HG02938 (cell line): Measurements from ENCODE around the gene PAXX.

Experiments
- ATAC-seq: cut with Tn5 transposase; IDR thresholded peaks from one replicate; pipeline ENCODE4 v1.9.1; 2021; ENCODE audit warnings: mild to moderate bottlenecking, moderate library complexity; ENCODE audit not compliant: unreplicated experiment

The PAXX gene

DNA sequence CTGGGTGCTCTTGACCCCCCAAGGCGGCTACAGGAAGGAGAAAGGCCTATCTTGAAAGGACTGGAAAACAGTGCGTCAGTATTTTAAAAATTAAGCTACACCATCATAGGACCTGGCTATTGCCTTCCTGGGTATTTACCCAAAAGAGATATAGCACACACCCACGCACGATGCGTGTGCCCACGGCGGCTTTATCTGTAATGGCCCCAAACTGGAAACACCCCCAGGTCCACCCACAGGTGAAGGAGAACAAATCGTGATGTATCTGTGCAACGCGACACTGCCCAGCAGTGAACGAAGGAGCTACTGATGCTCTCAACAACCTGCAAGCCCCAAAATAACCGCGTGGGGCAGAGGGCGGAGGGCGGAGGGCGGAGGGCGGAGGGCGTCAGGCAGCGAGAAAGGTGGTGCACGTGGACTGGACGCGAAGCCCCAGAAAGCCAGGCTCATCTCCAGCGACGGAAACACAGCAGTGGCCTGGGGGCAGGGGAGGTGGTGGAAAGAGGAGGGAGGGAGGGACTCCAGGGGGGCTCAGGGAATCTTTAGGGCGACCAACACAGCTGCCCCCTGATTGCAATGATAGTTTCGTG lies 27.3 kb upstream of the PAXX start:
- no peak for ATAC-seq

DNA sequence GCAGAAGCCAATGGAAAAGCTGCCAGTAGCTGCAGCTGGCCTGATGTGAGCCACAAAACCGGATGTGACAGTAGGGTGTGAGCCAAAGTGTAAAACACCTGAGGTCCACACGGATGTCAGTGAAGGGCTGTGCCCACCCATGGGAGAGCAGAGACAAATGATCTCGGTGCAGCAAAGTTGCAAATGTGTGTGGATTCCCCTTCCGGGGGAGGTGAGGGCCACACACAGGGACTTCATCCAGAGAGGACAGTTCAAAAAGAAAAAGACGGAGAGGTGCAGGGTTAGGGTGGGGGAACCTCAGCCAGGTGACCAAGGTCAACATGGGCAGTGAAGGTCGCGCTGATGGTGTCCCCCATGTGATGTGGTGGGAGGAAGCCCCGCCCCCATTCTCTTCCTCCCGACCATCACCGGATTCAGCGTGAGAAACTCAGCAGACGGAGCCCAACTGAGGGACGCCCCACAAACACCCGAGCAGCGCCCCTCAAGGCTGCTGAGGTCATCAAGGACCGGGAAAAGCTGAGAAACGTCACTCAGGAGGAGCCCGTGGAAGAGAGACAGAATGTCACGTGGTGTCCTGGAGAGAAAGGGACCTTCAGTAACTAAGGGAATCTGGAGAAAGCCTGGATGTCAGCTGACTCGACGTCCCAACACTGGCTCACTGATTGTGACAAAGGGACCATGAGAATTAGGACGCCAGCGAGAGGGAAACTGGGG lies 26.3 kb upstream of the PAXX start:
- ATAC-seq: no peak

DNA sequence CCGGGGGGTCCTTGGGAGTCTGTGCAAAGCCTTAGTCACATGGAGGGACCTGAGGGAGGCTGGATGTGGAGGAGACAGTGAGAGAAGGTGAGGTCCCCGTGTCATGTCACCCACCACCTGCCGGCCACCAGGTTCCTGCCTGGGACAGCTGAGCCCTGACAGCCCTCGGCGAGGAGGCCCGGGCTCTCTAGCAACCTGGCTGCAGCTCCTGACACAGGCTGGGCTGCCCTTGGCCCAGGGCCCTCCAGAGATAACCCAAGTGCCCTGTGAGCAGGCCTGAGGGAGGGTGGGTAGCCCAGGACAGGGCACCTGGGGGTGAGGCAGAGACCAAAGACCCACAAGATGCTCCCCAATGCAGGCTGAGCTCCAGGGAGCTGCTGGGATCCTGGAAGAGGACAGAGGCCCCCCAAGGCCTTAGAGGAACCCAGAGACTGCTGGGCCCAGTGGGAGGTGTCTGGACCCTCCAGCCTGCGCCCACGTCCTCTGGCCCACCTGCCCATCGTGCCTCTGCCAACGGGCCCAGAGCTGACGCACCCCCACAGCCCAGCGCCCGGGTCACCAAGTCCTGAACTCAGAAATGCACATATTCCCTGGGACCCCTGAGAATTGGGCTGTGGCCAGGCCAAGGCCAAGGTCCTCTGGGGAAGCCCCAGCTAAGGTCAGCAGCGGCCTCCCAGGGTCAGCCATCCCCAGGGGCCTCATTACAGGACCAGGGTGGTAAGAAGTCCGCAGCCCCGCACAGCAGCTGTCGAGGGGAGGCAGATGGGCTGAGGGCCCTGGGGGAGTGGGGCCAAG lies 23.7 kb upstream of the PAXX start:
- ATAC-seq: no peak

DNA sequence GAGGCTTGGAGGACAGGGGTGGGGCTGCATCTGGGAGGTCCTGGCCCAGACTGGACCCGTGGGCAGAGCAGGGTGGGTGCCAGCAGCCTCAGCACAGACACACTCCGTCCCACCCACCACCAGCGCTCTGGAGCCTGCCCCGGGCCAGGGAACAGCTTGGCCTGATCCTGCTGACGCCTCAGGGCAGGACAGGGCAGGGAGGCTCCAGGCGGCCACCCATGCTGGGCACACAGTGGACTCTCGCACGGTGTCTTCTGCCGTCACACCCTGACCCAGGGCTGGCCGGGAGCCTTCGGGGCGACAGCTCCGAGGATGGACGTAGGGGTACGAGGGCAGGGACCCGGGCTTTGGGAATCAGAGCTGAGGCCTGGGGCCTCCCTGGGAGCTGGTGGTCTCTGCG lies 23.1 kb upstream of the PAXX start:
- ATAC-seq: no peak

DNA sequence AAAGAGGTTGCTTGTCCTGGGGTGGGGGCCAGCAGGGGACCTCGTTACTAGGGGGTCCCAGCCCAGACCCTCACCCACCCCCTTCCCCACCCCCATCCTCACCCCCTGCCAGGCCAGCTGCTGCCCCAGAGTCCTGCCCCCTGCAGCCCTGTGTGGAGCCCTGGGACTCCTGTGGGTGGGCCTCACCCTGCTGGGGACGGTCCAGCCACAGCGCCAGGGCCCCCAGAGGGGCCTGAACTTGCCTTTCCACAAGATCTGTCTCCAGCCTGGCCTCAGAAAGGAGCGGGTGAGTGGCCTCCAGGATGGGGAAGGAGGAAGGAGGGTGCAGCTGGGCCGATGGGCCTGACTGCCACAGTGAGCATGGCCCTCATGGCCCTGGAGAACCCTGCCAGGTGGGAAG lies 22.4 kb upstream of the PAXX start:
- no peak for ATAC-seq

DNA sequence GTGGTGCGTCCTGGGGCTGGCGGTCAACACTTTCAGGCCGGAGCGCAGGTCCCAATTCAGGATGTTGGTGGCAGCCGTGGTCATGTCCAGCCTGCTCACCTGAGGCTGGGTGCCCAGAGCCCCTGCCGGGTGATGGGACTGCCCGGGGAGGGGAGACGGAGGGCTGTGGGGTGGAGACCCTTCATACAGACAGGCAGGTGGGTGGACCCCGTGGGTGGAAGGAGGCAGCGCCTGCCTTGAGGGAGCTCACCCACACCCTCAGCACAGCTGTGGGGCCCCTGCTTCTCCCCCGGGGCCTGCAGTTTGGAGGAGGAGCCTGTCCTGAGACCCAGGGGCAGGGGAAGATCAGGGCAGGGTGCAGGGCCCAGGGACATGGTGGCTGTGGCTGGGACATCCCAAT lies 21.9 kb upstream of the PAXX start:
- ATAC-seq: no peak

GRCh38 chr9:136971746-136972145 lies 20.5 kb upstream of the PAXX start:
- ATAC-seq: no peak

- ATAC-seq: no peak
These were observed 19.9 kb upstream of the PAXX start for GRCh38 chr9:136972335-136972734.

DNA sequence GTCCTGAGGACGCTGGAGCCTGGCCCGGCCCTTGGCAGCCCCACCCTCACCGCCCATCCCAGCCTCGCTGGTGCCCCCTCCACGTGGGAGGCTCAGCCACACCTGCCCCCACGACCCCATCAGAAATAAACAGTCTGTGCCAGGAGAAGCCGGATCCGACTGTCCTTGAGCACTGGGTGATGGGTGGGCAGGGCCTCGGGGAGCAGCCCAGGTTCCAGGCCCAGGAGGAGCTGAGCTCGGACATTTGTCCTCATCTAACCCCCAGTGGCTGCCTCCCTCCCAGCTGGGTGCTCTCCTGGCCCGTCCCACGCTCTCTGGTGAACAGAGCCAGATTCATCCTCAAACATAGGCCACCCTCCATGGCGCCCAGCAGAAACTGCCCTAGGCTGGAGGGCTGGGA lies 19.5 kb upstream of the PAXX start:
- no peak for ATAC-seq

DNA sequence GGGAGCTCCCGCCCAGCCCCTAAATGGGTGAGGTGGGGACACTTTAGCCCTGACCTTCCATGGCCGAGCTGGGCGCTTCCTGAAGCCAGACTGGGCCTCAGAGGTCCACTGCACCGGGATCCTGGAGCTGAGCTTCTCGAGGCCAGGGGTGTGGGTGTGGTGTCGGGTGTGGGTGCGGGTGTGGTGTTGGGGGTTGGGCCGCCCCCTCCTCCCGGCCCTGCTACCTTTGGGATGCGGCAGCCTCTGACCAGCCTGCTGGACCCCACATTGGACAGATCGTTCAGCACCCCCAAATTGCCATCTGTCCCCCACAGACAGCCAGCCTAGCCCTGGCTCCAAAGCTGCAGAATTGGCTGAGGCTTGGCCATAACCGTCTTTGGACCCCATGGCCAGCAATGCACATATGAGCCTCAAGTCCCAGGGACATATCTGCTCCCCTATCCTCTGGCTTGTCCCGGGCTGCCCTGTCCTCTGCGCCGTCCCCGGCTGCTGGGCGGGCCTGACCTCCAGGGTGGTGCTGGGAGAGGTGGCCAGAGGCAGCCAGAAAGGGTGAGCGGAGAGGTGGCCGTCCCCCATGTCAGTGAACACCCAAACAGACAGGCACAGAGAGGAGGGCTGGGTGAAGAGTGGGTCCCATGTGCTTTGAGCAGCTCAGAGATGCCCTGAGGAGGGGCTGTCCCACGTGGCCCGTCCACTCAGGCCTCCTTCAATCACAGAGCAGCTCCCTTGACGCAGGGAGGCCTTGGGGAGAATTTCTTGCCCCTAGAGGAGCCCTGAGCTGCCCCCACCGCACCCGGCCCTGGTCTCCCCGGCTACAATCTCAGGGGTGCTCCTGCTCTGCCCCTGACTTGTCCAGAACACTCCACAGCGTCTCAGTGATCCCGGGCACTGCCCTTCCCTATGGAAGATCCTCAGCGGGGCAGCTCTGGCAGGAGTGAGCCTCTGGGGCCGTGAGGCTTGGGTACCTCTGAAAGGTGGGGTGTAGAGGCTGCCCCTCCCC lies 18.3 kb upstream of the PAXX start:
- ATAC-seq: no peak

- ATAC-seq: no peak
These were observed 17.2 kb upstream of the PAXX start for GRCh38 chr9:136974817-136975535.

- ATAC-seq: no peak
These were observed 16.6 kb upstream of the PAXX start for GRCh38 chr9:136975644-136976043.

- ATAC-seq: no peak
These were observed 15.0 kb upstream of the PAXX start, which contains the start of gene PTGDS for GRCh38 chr9:136977223-136977622. PTGDS (plus strand) TSS chr9:136977504; CDS start chr9:136977579, 75 bp downstream.

GRCh38 chr9:136977649-136978072 lies 14.6 kb upstream of the PAXX start:
- ATAC-seq: no peak

GRCh38 chr9:136978073-136978864 lies 14.0 kb upstream of the PAXX start:
- ATAC-seq: no peak

DNA sequence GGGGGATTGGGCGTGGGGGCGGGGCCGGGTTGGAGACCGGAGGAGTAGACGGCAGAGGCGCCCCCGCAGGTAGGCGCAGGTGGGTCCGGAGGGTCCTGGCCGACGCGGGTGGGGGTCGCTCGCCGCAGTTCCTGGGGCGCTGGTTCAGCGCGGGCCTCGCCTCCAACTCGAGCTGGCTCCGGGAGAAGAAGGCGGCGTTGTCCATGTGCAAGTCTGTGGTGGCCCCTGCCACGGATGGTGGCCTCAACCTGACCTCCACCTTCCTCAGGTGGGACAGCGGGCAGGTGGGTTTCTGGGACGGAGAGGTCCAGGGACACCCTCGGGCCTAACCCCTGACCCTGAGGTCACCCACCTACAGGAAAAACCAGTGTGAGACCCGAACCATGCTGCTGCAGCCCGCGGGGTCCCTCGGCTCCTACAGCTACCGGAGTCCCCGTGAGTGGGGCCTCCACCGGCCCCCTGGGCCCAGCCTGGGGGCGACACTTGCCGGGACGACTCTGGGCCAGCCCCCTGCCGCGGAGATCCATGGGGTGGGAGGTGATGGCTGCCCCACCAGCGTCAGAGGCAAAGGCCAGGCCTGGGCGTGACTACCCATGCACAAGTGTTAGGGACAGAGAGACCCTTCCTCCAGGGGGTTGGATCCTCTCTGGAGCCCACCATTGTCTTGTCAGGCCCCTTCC lies 13.2 kb upstream of the PAXX start:
- no peak for ATAC-seq

- no peak for ATAC-seq
These were observed 12.2 kb upstream of the PAXX start for GRCh38 chr9:136979769-136980587.
